AG08396 (cell line): Measurements from ENCODE around the gene SVIL.
"Not testable (repeated sequence)": the region's sequence is repeated elsewhere in the genome, so short reads cannot be mapped to it uniquely, and the experiment has no call there.

Experiments
- DNase-seq: peaks from one replicate; pipeline ENCODE4 v3.0.0; 2012; ENCODE audit warnings: low spot score, mixed read lengths

Gene SVIL

GRCh38 chr10:29648983-29649268 lies 14.2 kb upstream of the SVIL start:
- no peak for DNase-seq

GRCh38 chr10:29648114-29648982 lies 13.6 kb upstream of the SVIL start:
- no peak for DNase-seq

DNA sequence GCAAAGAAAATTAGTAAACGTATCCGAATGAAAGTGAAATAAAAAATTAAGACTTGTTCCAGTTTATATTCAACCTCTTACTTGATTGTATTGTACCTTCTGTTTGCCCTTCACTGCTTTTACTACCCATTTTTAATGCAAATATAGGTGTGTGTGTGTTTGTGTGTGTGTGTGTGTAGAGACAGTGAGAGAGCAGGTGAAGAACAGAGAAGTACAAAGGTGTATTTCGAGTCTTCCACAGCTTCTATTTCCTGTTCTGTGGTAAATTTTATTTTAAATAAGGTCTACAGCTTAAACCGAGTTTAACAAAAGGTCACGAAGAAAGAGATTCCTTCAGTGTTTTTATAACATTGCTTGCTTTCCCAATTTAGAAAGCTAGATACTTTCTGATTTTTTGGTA lies 12.7 kb upstream of the SVIL start:
- no peak for DNase-seq

DNA sequence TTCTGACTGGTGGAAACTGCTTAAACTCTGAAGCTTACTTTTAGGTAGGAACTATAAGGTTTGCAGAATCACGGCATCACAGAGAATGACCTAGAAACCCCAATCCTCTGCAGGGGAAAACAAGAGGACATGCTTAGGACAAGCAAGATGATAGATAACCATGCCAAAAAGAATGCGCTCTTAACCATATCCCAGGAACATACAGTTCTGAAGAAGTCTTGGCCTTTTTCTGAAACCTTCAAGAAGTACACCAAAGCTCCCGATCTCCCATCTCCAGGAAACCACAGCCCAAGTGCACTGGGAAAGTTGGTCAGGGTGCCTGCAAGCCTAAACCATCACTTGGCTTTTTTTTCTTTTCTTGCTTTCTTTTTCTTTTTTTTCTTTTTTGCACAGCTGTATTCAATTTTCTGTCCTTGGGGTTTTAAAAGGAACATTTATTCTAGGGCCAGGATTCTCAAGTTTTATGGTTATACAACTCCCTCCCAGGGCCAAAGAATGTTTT lies 12.2 kb upstream of the SVIL start:
- DNase-seq: no peak

DNA sequence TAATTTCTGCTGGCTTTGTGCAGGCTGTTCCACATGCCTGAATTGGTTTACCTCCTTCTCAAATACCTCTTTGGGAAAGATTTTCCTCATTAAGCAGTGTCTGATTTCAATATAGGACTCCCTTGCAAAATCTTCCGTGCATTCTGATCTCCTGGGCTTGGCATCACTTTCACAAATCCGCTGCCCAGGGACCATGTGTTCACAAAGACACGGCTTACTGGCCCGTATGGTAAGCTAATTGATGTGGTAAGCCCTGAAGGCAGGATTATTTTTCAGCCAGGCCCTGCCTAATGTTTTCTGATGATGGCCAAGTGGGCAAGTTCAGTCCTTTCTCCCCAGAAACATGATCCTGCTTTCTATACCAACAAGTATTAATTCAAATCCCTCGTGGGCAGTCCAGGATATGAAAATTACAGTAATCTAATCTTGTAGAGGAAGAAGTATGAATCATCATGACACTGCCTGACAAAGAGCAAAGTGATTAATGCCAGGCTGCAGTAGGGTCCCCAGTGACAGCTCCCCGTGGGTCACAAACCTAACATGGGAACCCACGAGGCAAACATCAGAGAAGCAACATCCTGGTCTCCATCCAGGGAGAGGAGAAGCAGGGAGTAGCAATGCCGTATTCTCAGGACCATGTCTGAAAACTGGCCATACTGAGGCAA lies 11.6 kb upstream of the SVIL start:
- DNase-seq: peak; percentile 20

- DNase-seq: no peak
Measured at GRCh38 chr10:29643771-29644501, 9.2 kb upstream of the SVIL start.

GRCh38 chr10:29642990-29643389 lies 8.2 kb upstream of the SVIL start:
- DNase-seq: peak; percentile 28

DNA sequence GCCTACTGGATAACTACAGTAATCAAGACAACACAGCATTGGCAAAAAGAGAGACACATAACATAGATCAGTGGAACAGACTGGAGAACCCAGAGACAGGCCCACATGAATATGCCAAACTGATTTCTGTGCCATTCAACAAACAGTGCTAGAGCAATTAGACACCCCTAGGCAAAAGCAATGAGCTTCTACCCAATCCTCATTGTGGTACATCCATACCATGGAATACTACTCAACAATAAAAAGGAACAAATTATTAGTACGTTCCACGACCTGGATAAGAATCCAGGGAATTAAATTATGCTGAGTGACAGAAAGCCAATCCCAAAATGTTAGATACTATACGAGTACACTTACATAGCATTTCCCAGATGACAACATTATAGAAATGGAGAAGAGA lies 2.8 kb upstream of the SVIL start:
- DNase-seq: no peak

DNA sequence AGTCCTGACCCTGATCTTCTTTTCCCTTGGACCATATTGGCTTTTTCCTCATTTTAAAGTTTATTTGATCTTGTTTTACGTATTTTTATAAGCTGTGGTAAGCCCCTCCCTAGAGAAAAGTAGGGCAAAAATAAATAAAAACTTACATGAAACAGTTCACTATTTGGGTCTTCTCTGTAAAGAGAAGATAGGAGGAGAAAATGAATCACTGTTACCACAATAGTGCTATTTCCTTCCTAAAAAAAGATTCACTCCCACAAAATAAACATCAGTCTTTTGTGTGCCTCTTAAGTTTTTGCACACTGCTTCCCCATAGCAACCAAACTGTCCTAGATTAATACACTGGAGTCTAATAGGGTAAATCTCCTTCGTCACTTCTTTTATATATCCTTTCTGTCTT lies 1.4 kb upstream of the SVIL start:
- DNase-seq: no peak

DNA sequence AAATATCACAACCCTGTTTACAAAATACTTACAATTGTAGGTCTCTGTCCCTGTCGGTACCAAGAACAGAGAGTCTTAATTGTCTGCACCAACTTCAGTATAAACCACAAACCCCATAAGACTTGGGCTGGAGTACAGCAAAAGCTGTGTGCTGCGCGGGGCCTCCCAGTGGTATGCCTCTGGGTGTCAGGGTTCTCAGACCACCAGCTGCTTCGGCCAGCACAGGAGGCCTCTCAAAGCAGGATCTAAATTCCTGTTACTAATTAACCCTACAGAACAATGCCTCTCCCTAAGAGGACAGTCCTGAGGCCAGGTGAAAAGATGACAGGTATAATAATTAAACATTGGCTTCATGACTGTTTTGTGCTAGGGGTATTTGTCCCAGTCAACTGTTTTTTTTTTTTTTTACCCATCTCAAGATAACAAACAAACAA lies 957 bp upstream of the SVIL start:
- no peak for DNase-seq

DNA sequence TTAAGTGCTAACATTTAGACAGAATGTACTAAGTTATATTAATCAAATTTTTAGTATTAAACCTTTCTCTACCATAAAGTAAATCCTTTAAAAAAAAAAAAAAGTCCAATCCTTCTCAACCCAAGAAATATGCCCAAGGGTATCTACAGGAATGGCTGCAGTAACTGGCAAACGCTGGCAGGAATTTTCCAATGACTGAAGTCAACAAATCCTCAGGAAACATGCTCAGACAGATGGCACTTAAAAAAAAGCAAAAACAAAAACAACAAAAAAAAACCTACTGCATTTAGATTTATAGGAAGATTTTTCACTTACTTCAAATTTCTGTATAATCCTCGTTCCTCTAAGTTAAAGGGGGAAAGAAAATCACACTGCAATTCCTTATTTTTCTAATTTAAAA lies 666 bp downstream of the SVIL start:
- DNase-seq: no peak

GRCh38 chr10:29631049-29631339 lies 3.8 kb downstream of the SVIL start:
- DNase-seq: no peak

GRCh38 chr10:29630205-29631048 lies 4.3 kb downstream of the SVIL start:
- DNase-seq: no peak

DNA sequence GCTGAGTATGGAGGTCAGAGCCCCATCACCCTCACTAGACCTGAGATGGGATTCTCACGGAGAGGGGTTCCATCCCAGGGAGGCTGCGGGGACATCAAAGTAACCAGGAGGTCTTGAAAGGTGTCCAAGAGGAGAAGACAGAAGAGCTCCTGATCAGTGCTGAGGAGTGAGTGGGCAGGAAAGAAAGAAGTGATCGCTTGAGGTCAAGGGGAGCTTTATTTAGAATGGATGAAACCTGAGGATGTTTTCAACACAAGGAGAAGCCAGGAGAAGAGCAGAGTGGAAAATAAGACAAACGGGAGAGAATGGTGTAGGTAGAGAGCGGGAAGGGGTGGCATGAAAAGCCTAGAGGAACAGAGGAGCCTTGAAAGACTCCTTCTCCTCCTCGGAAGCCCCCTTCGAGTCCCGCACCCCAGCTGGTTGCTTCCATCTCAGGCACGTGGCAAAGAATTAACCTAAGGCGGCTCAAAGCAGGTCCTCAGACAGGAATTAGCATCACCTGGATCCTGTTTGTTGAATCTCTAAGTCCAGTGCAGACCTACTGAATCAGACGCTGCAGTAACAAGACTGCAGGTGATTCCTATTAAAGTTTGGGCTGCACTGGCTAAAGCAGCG lies 5.8 kb downstream of the SVIL start:
- DNase-seq: no peak

DNA sequence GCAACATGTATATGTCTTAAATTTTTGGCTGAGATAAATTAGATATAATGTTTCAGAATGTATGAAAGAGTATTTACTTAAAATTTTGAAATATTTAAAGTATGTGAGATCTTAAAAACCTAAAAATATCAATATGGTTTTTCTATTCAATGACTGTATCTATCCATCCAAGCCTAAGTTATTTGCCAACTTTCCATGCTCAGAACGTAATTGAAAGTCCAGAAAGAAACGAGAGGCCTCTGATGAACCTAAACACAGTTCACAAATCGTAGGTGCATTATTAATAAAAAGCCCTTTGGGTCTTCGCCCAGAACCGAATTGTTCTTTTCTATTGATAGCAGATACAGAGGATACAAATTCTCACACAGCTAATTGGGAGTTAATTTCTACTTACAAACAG lies 6.5 kb downstream of the SVIL start:
- DNase-seq: no peak

DNA sequence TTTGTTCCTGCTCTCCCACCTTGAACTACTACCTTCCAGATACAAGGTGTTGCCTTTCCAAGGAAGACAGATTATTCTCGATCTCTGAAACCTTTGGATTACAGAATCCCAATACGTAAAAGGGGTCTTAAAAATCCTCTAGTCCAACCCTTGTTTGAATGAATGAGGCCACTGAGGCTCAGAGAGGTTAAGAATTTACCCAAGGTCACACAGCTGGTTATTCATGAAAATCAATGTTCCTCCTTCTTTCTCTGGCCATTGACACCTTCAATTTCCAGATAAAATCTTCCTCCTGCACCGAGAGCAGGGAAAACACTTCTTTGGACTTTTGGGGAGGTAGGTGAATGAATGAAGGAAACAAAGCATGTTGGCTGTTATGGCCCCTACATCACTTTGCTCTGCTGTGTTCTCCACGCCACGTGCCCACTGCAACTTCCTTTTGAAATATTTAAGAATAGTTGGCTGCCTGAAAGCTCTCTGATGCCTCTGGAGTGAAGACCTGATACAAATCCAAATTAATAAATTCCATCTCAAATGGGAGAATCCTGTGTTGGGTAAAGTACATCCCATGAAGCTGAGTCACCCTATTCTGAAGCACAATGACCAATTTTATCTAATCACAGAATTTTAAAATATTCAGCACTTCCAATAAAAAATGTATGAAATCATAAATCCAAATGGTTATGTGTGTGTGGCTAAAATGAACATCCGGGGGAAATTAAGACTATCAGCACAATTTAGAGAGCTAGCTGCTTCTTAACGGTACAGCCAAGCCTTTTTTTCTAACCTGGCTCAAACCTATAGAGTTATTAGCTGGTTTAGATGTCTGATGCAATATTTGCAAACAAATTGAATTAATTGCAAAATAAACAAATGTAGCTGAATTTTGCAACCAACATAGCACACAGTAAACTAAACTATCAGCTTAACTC lies 7.3 kb downstream of the SVIL start:
- DNase-seq: peak; percentile 46

GRCh38 chr10:29624357-29624756 lies 10.4 kb downstream of the SVIL start:
- not testable (repeated sequence) for DNase-seq

- DNase-seq: no peak
Measured at GRCh38 chr10:29623797-29624196, 11.0 kb downstream of the SVIL start.

- no peak for DNase-seq
Measured at GRCh38 chr10:29622382-29622922, 12.3 kb downstream of the SVIL start.

GRCh38 chr10:29621161-29621560 lies 13.6 kb downstream of the SVIL start:
- no peak for DNase-seq
